Measurements from ENCODE around the gene RTN4R. TPM values are rescaled to one million over a fixed set of nuclear protein-coding genes. Genes with fewer than 3 reads are reported as not detected.

The RTN4R gene
- total RNA-seq, 1 donor: under 0.01 TPM

DNA sequence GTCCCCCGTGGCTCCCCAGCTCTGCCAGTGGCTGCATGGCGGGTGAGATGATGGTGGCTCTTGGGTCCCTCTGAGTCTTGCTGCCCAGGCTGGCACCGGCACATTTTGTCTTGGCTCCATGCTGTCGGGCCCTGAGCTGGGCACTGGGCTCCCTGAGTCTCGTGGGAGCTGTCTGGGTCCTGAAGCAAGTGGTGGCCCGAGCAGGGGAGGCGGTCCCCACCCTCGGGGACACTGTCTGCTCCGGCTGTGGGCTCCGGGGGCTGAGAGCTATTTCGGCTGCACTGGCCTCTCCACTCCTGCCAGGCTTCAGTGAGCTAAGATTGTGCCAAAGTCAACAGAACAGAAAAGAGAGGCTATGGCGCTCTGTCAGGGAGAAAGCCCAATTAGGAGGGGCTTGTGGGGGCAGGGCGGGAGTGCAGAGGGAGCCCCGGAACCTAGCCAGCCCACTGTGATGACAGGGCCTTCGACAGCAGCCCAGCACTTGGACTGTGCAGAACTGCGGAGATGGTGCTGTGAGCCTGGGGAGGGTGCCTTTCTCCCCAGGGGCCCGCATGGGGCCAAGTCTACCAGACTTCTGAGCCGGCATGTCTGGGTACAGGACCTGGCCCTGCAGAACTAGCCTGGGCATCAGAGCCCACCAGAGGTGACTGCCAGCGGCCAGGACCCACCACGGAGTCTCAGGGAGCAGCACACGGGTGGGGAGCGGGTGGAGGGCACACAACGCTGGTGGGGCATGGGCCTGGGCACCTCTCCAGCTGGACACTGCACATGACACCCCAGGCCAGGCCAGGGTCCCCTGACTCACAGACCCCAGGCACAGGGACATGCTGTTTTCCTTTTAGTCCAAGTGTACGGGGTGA is 38.0 kb downstream of the RTN4R start:
- Histone ChIP-seq H3K4me2 (ENCODE audit: insufficient read depth, low read length) (no peak overlapping the region), H4K20me1 (ENCODE audit: insufficient read depth, low read length) (no peaks in the 10 kb centered on the region), H3K4me1 (ENCODE audit: insufficient read depth, low read length) (no peaks in the 10 kb centered on the region), H3K4me3 (ENCODE audit: insufficient read depth, low read length) (no peak overlapping the region), H3K79me2 (ENCODE audit: insufficient read depth, low read length) (no peaks in the 10 kb centered on the region), H3K27me3 (ENCODE audit: insufficient read depth, low read length) (peaks cover 24% of the 10 kb centered on the region), H3K9me3 (ENCODE audit: low read depth, low read length) (no peaks in the 10 kb centered on the region), H3K27ac (ENCODE audit: low read depth, low read length) (no peak overlapping the region), H2AFZ (ENCODE audit: low read length) (no peak overlapping the region), H3K36me3 (ENCODE audit: insufficient read depth, low read length) (no peaks in the 10 kb centered on the region)
- TF ChIP-seq, protein P1, sequence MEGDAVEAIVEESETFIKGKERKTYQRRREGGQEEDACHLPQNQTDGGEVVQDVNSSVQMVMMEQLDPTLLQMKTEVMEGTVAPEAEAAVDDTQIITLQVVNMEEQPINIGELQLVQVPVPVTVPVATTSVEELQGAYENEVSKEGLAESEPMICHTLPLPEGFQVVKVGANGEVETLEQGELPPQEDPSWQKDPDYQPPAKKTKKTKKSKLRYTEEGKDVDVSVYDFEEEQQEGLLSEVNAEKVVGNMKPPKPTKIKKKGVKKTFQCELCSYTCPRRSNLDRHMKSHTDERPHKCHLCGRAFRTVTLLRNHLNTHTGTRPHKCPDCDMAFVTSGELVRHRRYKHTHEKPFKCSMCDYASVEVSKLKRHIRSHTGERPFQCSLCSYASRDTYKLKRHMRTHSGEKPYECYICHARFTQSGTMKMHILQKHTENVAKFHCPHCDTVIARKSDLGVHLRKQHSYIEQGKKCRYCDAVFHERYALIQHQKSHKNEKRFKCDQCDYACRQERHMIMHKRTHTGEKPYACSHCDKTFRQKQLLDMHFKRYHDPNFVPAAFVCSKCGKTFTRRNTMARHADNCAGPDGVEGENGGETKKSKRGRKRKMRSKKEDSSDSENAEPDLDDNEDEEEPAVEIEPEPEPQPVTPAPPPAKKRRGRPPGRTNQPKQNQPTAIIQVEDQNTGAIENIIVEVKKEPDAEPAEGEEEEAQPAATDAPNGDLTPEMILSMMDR (IDR thresholded peaks at IDR 0.05; ENCODE audit: extremely low read depth, low read depth, low read length): no peak
- no peak for DNase-seq (ENCODE audit: insufficient read length, low spot score, missing footprints)

DNA sequence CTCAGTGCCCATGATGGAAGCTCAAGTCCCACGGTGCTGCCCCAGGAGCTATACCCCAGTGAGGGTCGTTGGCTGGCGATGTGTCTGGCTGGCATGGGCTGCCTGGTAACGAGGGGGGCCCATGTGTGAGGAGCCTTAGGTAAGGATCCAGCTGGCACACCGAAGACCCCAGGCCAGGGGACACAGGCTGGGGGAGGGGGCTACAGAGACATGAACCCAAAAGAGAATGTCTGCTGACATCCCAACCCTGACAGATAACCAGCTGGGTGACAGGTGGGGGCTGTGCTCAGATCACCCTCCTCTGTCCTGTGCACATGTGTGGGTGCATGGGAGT is 39.2 kb downstream of the RTN4R start:
- Histone ChIP-seq H3K4me2 (ENCODE audit: insufficient read depth, low read length) (no peak overlapping the region), H3K4me1 (ENCODE audit: insufficient read depth, low read length) (no peaks in the 10 kb centered on the region), H3K9me3 (ENCODE audit: low read depth, low read length) (no peaks in the 10 kb centered on the region), H3K79me2 (ENCODE audit: insufficient read depth, low read length) (no peaks in the 10 kb centered on the region), H2AFZ (ENCODE audit: low read length) (no peak overlapping the region), H3K4me3 (ENCODE audit: insufficient read depth, low read length) (no peak overlapping the region), H3K36me3 (ENCODE audit: insufficient read depth, low read length) (no peaks in the 10 kb centered on the region), H3K27me3 (ENCODE audit: insufficient read depth, low read length) (peaks cover 23% of the 10 kb centered on the region), H3K27ac (ENCODE audit: low read depth, low read length) (no peak overlapping the region), H4K20me1 (ENCODE audit: insufficient read depth, low read length) (no peaks in the 10 kb centered on the region)
- TF ChIP-seq, protein P1 (IDR thresholded peaks at IDR 0.05; ENCODE audit: extremely low read depth, low read depth, low read length): no peak
- no peak for DNase-seq (ENCODE audit: insufficient read length, low spot score, missing footprints)

DNA sequence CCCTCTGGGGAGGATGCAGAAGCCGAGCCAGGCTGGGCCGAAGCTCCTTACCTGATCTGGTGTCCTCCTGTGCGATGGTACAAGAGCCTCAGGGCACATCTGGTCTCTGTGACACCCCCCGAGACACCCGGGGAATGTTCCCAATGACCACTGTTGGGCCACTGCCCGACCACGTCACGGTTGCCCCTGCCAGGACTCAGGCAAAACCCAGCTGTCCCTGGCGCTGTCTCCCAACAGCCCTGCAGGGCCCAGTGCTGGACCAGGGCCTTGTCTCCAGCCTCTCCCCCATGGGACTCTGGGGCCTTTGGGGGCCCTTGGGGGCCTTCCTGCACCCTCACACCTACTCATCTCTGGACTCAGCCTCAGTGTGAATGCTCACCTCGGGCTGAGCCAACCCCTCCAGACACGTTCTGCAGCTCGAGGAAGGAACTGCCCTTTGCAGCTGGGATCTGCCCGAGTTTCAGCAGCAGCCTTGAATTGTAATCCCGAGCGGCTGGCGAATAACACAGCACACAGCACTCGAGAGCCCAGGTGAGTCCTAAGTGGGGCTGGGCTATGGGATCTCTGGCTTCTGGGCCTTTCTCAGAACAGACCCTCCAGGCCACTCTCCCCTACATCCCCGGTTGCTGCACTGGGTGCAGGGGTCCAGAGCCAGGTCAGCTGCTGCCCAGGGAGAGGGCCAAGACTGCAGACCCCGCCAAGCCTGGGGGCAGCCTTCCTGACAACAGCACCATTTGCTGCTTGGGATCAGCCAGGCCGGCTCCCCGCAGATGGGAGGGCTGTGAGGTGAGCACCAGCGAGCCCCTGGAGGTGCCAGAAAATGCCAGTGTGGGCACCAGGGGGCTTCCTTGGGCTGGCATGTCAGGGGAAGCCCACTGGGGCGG is 39.8 kb downstream of the RTN4R start:
- Histone ChIP-seq H3K27ac (ENCODE audit: low read depth, low read length) (no peak overlapping the region), H3K4me1 (ENCODE audit: insufficient read depth, low read length) (no peaks in the 10 kb centered on the region), H2AFZ (ENCODE audit: low read length) (no peak overlapping the region), H3K4me3 (ENCODE audit: insufficient read depth, low read length) (no peak overlapping the region), H3K36me3 (ENCODE audit: insufficient read depth, low read length) (no peaks in the 10 kb centered on the region), H3K27me3 (ENCODE audit: insufficient read depth, low read length) (peaks cover 23% of the 10 kb centered on the region), H3K79me2 (ENCODE audit: insufficient read depth, low read length) (no peaks in the 10 kb centered on the region), H3K9me3 (ENCODE audit: low read depth, low read length) (no peaks in the 10 kb centered on the region), H3K4me2 (ENCODE audit: insufficient read depth, low read length) (no peak overlapping the region), H4K20me1 (ENCODE audit: insufficient read depth, low read length) (no peaks in the 10 kb centered on the region)
- TF ChIP-seq, protein P1 (IDR thresholded peaks at IDR 0.05; ENCODE audit: extremely low read depth, low read depth, low read length): no peak
- DNase-seq (ENCODE audit: insufficient read length, low spot score, missing footprints): no peak

DNA sequence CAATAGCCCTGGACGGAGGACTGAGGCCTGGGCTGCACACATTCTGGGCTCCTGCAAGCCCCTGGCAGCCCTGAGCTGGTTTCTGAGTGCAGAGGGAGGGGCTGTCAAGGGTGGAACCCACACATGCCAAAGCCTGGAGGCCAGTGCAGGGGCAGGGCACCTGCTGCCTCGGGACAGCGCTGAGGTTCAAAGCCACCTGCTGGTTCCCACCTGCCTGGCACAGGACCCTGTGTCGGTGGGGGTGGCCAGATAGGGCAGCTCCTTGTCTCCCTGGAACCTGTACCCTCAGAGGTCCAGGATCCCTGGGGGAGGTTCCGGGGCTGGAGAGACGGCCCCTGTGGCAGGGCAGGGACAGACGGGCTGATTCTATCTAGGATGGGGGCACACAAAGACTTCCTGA is 40.8 kb downstream of the RTN4R start:
- H3K4me2 ChIP-seq (ENCODE audit: insufficient read depth, low read length): no peak overlapping the region
- no peak overlapping the region for H3K27ac ChIP-seq (ENCODE audit: low read depth, low read length)
- H3K36me3 ChIP-seq (ENCODE audit: insufficient read depth, low read length): no peaks in the 10 kb centered on the region
- no peak overlapping the region for H3K4me3 ChIP-seq (ENCODE audit: insufficient read depth, low read length)
- H3K79me2 ChIP-seq (ENCODE audit: insufficient read depth, low read length): no peaks in the 10 kb centered on the region
- H4K20me1 ChIP-seq (ENCODE audit: insufficient read depth, low read length): no peaks in the 10 kb centered on the region
- H2AFZ ChIP-seq (ENCODE audit: low read length): no peak overlapping the region
- H3K4me1 ChIP-seq (ENCODE audit: insufficient read depth, low read length): no peaks in the 10 kb centered on the region
- DNase-seq (ENCODE audit: insufficient read length, low spot score, missing footprints): no peak
- no peaks in the 10 kb centered on the region for H3K9me3 ChIP-seq (ENCODE audit: low read depth, low read length)
- H3K27me3 ChIP-seq (ENCODE audit: insufficient read depth, low read length): peaks cover 23% of the 10 kb centered on the region
- TF ChIP-seq, protein P1 (IDR thresholded peaks at IDR 0.05; ENCODE audit: extremely low read depth, low read depth, low read length): no peak

All from osteoblast (primary cell).